Activated T-helper 1 cell treated with anti-CD3 and anti-CD28 coated beads, Interleukin-12 subunit alpha, Interleukin-12 subunit beta, Interleukin-2, Interleukin-4 antibody, amounts not matched to agents 30 ng/mL and 10 ng/mL and 1 ng/mL, durations not matched to agents 14 hours and 24 hours and 36 hours (primary cell): ENCODE results near the gene RGSL1. TPM values are rescaled to one million over a fixed set of nuclear protein-coding genes. Genes with fewer than 3 reads are reported as not detected.

Experiments
- DNase-seq: peaks from one replicate; pipeline ENCODE4 v3.0.0; 2021; ENCODE audit warnings: low spot score
- H3K27ac Mint-ChIP-seq: one replicate; pipeline ENCODE4 v1.8.0; 2021; ENCODE audit warnings: mild to moderate bottlenecking, mixed read lengths
- H3K27me3 Mint-ChIP-seq: one replicate; pipeline ENCODE4 v1.8.0; 2022; ENCODE audit warnings: mild to moderate bottlenecking, moderate library complexity, mixed read lengths; ENCODE audit not compliant: insufficient read depth
- H3K36me3 Mint-ChIP-seq: one replicate; pipeline ENCODE4 v1.8.0; 2021; ENCODE audit warnings: low read depth, mixed read lengths
- H3K4me1 Mint-ChIP-seq: one replicate; pipeline ENCODE4 v1.8.0; 2021; ENCODE audit warnings: low read depth, mixed read lengths
- H3K4me3 Mint-ChIP-seq: one replicate; pipeline ENCODE4 v1.8.0; 2021; ENCODE audit warnings: mild to moderate bottlenecking, moderate library complexity, mixed read lengths
- H3K9me3 Mint-ChIP-seq: one replicate; pipeline ENCODE4 v1.8.0; 2021; ENCODE audit warnings: mixed read lengths
- intact Hi-C: fragments of 100-400 bp; cut with micrococcal nuclease; formaldehyde crosslinking; loops from one replicate; pipeline ENCODE4 v1.15.1; 2024
- total RNA-seq: library from RNA; stranded (reverse); gene quantifications from 2 replicates; pipeline ENCODE4 v1.2.3, GENCODE V29; 2022

Gene RGSL1
- not detected in 2 replicates for total RNA-seq

- H3K4me1 Mint-ChIP-seq = peaks cover 7% of the 10 kb centered on the region
- no peak within 1 kb of the TSS for H3K27ac Mint-ChIP-seq
- H3K36me3 Mint-ChIP-seq = no peaks in the 10 kb centered on the region
- no peak within 1 kb of the TSS for H3K4me3 Mint-ChIP-seq
- intact Hi-C loops = no loop called here
- H3K27me3 Mint-ChIP-seq = peaks cover 4% of the 10 kb centered on the region
- no peak for DNase-seq
- no peaks in the 10 kb centered on the region for H3K9me3 Mint-ChIP-seq
These were observed at the start of gene RGSL1 for GRCh38 chr1:182450087-182450486. TSS of gene RGSL1 (plus strand) at chr1:182450146. CDS start at chr1:182450166, 20 bp downstream.

DNA sequence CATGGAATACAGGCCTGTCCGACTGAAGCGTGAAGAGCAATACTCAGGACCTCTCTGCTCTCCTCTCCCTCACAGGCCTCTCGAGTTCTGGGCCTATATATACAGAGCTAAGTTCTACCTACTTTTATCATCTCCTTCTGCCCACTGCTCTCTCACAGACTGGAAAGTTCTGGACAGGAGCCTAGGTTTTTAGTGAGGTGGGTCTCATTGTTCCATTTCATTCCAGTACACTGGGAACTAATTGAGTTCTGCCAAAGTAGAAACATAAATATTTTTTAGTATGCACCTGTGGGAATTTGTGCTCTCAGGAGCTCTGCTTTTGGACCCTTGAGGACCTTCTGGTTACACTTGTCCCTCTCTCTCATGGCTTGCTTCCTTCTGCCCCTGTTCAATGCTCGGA, 49.4 kb upstream of the RGSL1 start, which contains the start of gene TEDDM1:
Gene TEDDM1 (minus strand): TSS at position 101 of the 400 bp plus-strand sequence. CDS start 182 bp downstream, outside the sequence.
- intact Hi-C loops = no loop called here
- no peak for DNase-seq
- Mint-ChIP-seq H3K4me1 (peaks cover 7% of the 10 kb centered on the region), H3K4me3 (no peak within 1 kb of the TSS), H3K36me3 (peaks cover 3% of the 10 kb centered on the region), H3K27me3 (peaks cover 24% of the 10 kb centered on the region), H3K27ac (no peak within 1 kb of the TSS), H3K9me3 (peaks cover 4% of the 10 kb centered on the region)

- Mint-ChIP-seq H3K4me1 (no peaks in the 10 kb centered on the region), H3K4me3 (no peak overlapping the region), H3K9me3 (peaks cover 6% of the 10 kb centered on the region)
These were observed 45.2 kb upstream of the RGSL1 start for GRCh38 chr1:182404781-182405180.

DNA sequence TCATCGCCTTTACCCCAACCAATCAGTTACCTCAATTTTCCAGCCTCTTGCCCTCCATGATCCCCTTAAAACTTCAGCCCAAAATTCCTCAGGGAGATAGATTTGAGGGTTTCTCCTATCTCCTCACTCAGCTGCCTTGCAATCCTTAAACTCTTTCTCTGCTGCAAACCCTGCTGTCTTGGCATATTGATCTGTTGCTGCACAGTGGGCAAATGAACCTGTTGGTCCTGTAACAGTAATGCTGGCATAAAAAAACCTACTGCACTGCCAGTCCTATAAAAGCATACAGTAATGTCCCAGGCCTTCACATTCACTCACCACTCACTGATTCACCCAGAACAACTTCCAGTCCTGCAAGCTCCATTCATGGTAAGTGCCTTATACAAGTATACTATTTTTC, 44.4 kb upstream of the RGSL1 start:
- intact Hi-C loops = no loop called here
- no peak overlapping the region for H3K27ac Mint-ChIP-seq
- no peak overlapping the region for H3K4me3 Mint-ChIP-seq
- H3K36me3 Mint-ChIP-seq = no peaks in the 10 kb centered on the region
- DNase-seq = no peak
- peaks cover 20% of the 10 kb centered on the region for H3K27me3 Mint-ChIP-seq
- H3K9me3 Mint-ChIP-seq = peaks cover 6% of the 10 kb centered on the region
- H3K4me1 Mint-ChIP-seq = no peaks in the 10 kb centered on the region

More at GRCh38 chr1:182404781-182405180, 45.2 kb upstream of the RGSL1 start:
- no peak overlapping the region for H3K27ac Mint-ChIP-seq
- H3K36me3 Mint-ChIP-seq = no peaks in the 10 kb centered on the region
- H3K27me3 Mint-ChIP-seq = peaks cover 20% of the 10 kb centered on the region
- DNase-seq = no peak
- intact Hi-C loops = no loop called here

DNA sequence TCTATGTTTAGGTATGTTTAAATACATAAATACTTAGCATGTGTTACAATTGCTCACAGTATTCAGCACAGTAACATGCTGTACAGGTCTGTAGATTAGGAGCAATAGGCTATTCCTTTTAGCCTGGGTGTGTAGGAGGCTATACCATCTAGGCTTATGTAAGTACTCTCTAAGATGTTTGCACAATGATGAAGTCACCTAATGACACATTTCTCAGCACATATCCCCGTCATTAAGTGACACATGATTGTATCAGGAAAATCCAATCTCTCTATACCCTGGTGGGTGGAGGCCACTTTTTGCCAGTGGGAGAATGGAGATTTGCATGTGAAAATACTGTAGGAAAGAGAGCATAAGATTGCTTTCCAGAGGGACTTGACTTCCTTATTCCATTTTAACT, 43.9 kb upstream of the RGSL1 start:
- Mint-ChIP-seq H3K36me3 (no peaks in the 10 kb centered on the region), H3K27me3 (peaks cover 21% of the 10 kb centered on the region), H3K4me3 (no peak overlapping the region), H3K4me1 (no peaks in the 10 kb centered on the region), H3K9me3 (peaks cover 6% of the 10 kb centered on the region), H3K27ac (no peak overlapping the region)
- intact Hi-C loops = no loop called here
- DNase-seq = no peak

GRCh38 chr1:182407724-182408123, 42.2 kb upstream of the RGSL1 start:
- no peak overlapping the region for H3K4me3 Mint-ChIP-seq
- peaks cover 23% of the 10 kb centered on the region for H3K27me3 Mint-ChIP-seq
- H3K36me3 Mint-ChIP-seq = no peaks in the 10 kb centered on the region
- intact Hi-C loops = no loop called here
- no peaks in the 10 kb centered on the region for H3K4me1 Mint-ChIP-seq
- no peak for DNase-seq
- H3K9me3 Mint-ChIP-seq = peaks cover 6% of the 10 kb centered on the region
- H3K27ac Mint-ChIP-seq = no peak overlapping the region

DNA sequence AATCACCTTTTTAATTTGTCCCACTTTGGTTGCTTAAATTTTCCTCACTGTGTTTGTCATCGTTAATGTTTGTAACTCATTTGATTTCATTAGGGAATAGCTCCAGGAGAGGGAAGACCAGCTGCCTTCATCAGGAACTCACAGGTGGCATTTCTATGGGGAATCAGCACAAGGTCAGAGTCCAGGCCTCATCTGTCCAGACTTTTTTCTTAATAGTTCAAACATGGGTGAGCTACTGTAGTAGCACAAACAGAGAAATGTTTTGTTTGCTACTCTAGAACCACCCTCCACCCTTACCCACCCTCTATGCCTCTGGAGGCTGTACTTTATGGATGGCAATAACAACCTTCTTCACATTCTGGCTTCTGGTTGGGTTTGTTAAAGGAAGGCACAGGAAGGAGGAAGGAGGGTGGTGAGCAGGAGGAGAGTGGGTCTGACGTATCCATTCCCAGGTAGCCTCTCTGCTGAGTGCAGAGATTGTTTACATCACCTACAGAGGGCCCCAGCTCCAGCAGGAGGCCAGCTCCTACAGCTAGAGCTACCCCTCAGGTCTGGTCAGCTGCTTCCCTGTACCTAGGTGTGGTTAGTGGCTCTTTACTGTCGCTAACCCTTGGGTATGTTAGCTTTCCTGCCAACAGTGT, 41.4 kb upstream of the RGSL1 start:
- intact Hi-C loops = no loop called here
- no peak overlapping the region for H3K4me3 Mint-ChIP-seq
- no peaks in the 10 kb centered on the region for H3K36me3 Mint-ChIP-seq
- peaks cover 18% of the 10 kb centered on the region for H3K27me3 Mint-ChIP-seq
- H3K4me1 Mint-ChIP-seq = no peaks in the 10 kb centered on the region
- no peak overlapping the region for H3K27ac Mint-ChIP-seq
- peaks cover 6% of the 10 kb centered on the region for H3K9me3 Mint-ChIP-seq
- DNase-seq = no peak

DNA sequence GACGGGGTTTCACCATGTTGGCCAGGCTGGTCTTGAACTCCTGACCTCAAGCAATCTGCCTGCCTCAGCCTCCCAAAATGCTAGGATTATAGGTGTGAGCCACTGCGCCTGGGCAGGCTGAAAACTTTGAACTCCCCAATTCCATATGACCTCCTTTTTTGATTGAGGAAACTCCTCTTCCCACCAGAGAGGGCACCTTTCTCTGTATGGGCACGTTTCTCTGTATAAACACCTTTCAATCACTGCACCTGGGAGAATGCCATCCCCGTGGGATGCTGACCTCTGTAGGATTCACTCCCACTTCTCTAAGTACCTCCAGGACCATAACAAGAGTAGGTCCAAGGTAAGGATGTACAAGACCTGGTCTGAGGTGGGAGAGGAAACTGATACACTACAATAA, 39.8 kb upstream of the RGSL1 start:
- H3K4me3 Mint-ChIP-seq = no peak overlapping the region
- no peaks in the 10 kb centered on the region for H3K36me3 Mint-ChIP-seq
- no peak for DNase-seq
- H3K27ac Mint-ChIP-seq = no peak overlapping the region
- intact Hi-C loops = no loop called here
- H3K9me3 Mint-ChIP-seq = peaks cover 6% of the 10 kb centered on the region
- peaks cover 18% of the 10 kb centered on the region for H3K27me3 Mint-ChIP-seq
- no peaks in the 10 kb centered on the region for H3K4me1 Mint-ChIP-seq

- no peaks in the 10 kb centered on the region for H3K36me3 Mint-ChIP-seq
- H3K9me3 Mint-ChIP-seq = peaks cover under 1% of the 10 kb centered on the region
- DNase-seq = no peak
- H3K27ac Mint-ChIP-seq = no peak overlapping the region
- peaks cover 16% of the 10 kb centered on the region for H3K27me3 Mint-ChIP-seq
- no peaks in the 10 kb centered on the region for H3K4me1 Mint-ChIP-seq
- no peak overlapping the region for H3K4me3 Mint-ChIP-seq
- intact Hi-C loops = no loop called here
These were observed 39.2 kb upstream of the RGSL1 start for GRCh38 chr1:182410620-182411273.

DNA sequence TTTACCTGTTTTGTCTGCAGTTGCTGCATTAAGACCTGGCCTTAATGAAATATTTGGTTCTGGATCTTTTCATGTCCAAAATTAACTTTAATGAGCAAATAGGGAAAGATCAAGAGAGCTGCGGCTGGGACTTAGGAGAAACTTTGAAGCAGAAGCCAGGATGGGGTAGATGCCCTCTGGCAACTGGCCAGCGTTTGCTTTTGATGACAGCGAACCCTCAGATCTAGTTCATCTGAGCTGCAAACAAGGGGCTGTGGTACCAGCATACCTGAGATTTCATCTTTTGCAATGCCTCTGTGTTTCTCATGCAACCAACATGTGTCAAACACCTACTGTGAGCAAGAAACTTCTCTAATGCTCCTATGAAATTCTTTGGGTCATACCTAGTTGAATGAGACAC, 36.5 kb upstream of the RGSL1 start:
- DNase-seq = no peak
- Mint-ChIP-seq H3K36me3 (no peaks in the 10 kb centered on the region), H3K27me3 (peaks cover 10% of the 10 kb centered on the region), H3K9me3 (no peaks in the 10 kb centered on the region), H3K4me3 (no peak overlapping the region), H3K4me1 (peaks cover 7% of the 10 kb centered on the region), H3K27ac (no peak overlapping the region)
- intact Hi-C loops = no loop called here

- intact Hi-C loops = no loop called here
- no peak for DNase-seq
- Mint-ChIP-seq H3K27me3 (peaks cover 10% of the 10 kb centered on the region), H3K4me3 (no peak overlapping the region), H3K36me3 (no peaks in the 10 kb centered on the region), H3K27ac (no peak overlapping the region), H3K4me1 (peaks cover 7% of the 10 kb centered on the region), H3K9me3 (no peaks in the 10 kb centered on the region)
These were observed 36.0 kb upstream of the RGSL1 start for GRCh38 chr1:182413969-182414368.

DNA sequence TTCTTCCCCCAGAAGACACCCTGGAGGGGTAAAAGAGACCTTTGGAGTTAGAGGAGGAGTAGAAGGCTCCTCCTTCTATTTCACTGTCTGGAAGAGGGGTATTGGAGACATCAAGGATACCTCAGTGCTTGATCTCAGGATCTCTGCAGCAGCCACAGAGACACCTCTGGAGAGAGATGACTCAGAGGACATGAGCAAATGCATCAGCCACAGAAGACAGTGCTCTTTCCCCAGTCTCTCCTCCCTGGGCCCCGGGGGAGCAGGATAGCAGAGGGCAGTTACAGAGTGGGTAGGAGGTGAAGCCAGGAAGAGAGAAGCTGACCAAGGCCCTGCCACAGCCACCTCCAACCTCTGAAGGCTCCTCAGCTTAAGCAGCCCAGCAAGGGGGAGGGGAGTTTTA, 34.2 kb upstream of the RGSL1 start:
- H3K27ac Mint-ChIP-seq = no peak overlapping the region
- H3K4me1 Mint-ChIP-seq = peaks cover 7% of the 10 kb centered on the region
- intact Hi-C loops = loop anchor here (1.0 kb wide), 1 partner anchor 31 kb away; no protein-coding TSS in a partner anchor
- no peak overlapping the region for H3K4me3 Mint-ChIP-seq
- no peaks in the 10 kb centered on the region for H3K36me3 Mint-ChIP-seq
- H3K9me3 Mint-ChIP-seq = no peaks in the 10 kb centered on the region
- DNase-seq = no peak
- H3K27me3 Mint-ChIP-seq = peaks cover 10% of the 10 kb centered on the region
